ENCODE measurements around the gene EOLA1. TPM values are rescaled to one million over a fixed set of nuclear protein-coding genes. Genes with fewer than 3 reads are reported as not detected.
"Not testable (repeated sequence)": the region's sequence is repeated elsewhere in the genome, so short reads cannot be mapped to it uniquely, and the experiment has no call there.

Gene EOLA1
- total RNA-seq, 1 experiment from 2014 or later, result 24.7 TPM

DNA sequence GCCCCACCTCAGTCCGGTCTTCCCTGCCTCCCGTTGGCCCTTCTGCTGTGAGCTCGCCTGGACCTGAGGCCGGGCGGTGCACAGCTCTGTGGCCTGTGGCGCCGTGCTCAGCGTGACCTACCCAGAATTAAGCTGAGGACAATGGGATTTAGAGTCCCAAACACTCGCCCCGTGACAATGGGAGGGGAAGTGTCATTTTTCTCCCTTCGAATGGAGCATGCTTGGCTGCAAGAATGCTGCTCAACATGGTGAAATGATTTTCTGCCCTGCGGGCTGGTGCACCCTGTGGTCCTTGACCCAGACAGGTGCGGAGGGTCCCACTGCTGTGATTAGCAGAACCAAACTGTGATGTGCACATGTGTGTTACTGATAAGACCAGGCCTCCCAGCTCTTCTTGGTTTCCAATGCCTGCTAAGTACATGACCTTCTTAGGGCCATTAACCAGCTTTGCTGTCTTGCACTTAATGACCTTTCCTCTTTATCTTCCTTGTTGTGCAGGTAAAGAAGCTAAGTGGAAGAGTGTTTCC is 772 bp downstream of the EOLA1 start:
- no peak for DNase-seq (ENCODE audit: low spot score)

DNA sequence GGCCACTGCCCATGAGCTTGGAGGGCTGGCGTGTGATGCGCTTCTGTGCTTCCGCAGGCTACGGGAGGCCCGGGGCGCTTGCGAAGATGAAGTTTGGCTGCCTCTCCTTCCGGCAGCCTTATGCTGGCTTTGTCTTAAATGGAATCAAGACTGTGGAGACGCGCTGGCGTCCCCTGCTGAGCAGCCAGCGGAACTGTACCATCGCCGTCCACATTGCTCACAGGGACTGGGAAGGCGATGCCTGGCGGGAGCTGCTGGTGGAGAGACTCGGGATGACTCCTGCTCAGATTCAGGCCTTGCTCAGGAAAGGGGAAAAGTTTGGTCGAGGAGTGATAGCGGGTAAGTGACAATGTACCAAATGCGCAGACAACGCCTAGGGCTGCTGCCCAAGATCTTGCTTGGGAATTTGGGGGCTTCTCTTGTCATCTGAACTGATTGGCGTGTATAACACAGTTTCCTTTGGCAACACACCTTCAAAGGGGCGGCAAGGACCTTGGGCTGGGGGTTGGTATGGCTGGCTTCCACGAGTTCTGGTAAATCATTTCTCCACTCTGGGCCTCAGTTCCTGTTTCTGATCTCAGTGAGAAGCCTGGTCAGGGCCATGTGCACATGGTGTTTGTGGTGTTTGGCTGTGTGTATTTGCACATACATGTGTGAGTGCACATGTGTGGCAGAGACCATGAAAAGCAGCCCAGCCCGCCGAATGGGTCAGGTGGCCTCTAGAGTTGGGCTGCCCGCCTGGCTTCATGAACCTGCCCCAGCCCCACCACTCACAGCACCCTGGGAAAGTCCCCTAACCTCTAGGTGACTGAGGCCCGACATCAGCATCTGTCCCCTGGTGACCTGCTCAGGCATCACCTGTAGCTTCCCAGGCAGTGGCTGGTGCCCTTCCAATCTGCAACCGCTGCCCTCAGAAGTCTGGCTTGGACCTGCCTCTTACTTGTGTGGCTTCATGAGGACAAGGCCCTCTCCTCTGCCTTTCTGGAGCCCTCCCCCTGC is 5.0 kb downstream of the EOLA1 start:
- DNase-seq (ENCODE audit: low spot score), result peak; percentile 46

DNA sequence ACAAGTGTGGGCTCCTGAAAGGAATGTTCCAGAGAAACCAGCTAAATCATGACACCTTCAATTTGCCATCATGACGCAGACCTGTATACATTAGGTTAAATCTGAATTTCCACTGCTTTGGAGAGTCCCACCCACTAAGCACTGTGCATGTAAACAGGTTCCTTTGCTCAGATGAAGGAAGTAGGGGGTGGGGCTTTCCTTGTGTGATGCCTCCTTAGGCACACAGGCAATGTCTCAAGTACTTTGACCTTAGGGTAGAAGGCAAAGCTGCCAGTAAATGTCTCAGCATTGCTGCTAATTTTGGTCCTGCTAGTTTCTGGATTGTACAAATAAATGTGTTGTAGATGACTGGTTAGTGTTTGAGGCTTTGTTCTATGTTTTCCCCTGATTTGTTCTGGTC is 6.2 kb downstream of the EOLA1 start:
- DNase-seq (ENCODE audit: low spot score), result not testable (repeated sequence)

GRCh38 chrX:149547782-149548181 is 7.0 kb downstream of the EOLA1 start:
- not testable (repeated sequence) for DNase-seq (ENCODE audit: low spot score)

DNA sequence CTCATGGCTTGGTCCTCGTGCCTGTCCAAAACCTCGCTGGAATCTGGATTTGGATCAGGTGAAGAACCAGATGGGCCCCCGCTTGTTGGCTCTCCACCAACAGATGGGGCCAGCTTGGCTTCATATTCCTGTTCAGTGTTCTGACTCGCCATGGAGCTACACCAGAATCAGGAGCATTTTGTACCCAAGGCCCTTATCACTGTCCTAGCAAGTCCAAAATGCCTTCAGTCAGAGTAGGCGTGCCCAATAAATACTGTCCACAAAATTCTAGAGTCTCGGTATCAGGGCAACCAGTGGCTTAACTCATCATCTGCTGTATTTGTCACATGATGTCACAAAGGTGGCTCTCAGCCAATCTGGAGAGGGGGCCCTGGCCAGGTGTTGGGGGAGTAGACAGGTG is 8.9 kb downstream of the EOLA1 start, which contains the start of gene HSFX3:
HSFX3 (minus strand) TSS at position 224 of the 400 bp plus-strand sequence; CDS start at position 152, 72 bp downstream.
- not testable (repeated sequence) for DNase-seq (ENCODE audit: low spot score)

GRCh38 chrX:149550454-149550853 is 9.6 kb downstream of the EOLA1 start:
- not testable (repeated sequence) for DNase-seq (ENCODE audit: low spot score)

- DNase-seq (ENCODE audit: low spot score), result not testable (repeated sequence)
These were observed 10.6 kb downstream of the EOLA1 start for GRCh38 chrX:149551245-149551938.

DNA sequence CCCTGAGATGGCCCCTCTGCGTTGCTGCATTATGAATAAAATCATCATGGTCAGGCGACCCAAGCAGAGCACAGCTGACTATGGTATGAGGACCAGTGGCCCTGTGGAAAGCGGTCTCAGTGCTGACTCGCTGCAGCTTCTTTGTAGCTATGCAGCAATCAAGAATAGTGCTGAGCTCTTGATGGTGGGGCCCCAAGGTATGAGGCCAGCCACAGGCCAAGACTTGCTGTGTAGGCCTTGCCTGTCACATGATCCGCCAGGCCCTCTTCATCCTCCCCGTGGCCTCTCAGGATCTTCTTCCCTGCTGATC is 11.1 kb downstream of the EOLA1 start:
- not testable (repeated sequence) for DNase-seq (ENCODE audit: low spot score)

GRCh38 chrX:149555251-149555650 is 14.4 kb downstream of the EOLA1 start:
- DNase-seq (ENCODE audit: low spot score), result not testable (repeated sequence)

- DNase-seq (ENCODE audit: low spot score), result no peak
These were observed 22.5 kb downstream of the EOLA1 start for GRCh38 chrX:149563359-149563758.

DNA sequence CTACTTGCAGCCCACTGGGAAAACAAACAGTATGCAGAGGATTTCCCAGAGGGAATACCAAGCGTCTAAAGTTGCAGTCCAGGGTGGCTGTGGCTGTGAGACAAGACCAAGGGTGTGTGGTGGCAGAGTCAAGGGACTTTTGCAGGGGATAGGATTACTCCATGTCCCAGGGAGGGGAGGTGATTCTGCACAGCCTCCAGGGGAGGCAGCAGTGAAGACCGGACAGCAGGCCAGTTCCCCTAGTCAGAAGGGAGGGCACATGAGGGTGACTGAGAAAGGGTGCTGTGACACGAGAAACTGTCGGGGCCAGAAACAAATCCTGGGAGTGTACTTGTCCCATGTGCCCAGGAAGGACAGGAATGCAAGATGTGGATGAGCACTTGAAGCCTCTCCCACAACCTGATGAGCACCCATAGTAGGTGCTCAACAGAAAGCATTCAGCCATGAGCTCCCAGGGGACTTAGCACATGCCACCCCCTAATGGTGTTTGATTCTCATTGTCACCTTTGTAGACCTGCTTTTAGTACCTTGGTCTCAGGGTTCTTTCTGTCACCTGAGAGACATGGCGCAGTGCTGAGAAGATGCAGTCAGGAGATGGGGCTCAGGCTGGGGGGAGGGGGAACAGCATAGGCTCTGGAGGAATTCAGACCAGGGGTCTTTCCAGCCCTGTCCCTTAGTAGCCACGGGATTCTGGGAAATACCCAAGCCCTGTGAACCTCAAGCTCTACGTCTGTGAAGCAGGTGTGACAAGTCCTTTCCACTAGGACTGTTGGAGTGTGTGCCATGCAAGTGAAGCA is 27.0 kb downstream of the EOLA1 start:
- no peak for DNase-seq (ENCODE audit: low spot score)

GRCh38 chrX:149568701-149569296 is 28.0 kb downstream of the EOLA1 start:
- no peak for DNase-seq (ENCODE audit: low spot score)

DNA sequence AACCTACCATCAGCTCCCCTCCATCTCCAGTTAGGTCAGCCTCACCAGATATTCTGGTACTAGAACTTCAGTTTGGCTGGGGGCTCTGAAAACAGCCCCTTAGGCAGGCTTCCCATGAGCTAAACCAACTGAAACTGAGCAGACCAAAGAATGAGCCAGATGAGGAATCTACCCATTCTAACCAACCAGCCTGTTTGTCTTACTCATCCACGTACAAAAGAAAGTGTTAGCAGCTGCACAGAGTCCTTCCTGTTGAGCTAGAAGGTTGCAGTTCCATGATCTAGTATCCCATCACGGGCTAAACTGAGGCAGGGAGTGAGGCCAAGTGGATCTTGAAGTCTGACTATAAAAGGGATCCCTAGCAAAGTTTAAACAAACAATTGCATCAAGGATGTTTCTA is 29.0 kb downstream of the EOLA1 start:
- no peak for DNase-seq (ENCODE audit: low spot score)

GRCh38 chrX:149570668-149571067 is 29.9 kb downstream of the EOLA1 start:
- DNase-seq (ENCODE audit: low spot score), result no peak

DNA sequence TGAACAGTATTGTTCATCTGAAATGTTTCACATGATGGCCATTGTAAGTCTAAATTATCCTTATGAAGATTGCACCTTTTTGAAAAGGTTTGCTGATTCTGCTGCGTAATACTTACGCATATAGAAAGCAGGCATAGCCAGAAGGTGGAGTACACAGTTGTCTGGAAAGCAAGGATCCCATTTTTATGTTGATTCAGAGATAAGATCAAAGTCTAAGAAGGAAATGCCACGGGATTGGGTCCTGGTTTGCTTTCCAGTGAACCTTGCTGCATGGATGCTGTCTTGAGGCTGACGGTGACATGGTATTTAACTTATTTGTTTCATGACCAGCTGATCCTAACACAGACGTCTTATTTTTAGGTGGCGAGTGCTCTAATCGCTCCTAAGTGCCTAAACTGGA is 31.0 kb downstream of the EOLA1 start:
- DNase-seq (ENCODE audit: low spot score), result no peak

DNA sequence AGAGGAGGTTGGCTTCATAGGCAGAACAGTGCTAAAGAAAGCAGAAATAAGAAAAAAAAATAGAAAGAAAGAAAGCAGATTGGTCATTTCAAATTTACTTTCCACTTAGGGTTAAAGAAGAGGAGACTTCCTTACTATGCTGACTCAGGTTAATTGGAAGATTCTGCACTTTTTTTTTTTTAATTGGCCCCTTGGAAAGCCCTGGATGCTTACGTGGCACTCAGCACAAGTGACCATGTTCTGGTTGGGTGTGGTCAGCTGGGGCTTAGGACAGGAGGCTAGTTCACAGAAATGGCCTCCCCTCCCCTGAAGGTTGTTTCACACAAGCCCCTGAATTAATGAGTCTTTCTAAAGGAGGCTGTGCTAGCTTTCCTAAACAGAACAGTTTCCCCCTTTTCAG is 31.9 kb downstream of the EOLA1 start:
- no peak for DNase-seq (ENCODE audit: low spot score)

DNA sequence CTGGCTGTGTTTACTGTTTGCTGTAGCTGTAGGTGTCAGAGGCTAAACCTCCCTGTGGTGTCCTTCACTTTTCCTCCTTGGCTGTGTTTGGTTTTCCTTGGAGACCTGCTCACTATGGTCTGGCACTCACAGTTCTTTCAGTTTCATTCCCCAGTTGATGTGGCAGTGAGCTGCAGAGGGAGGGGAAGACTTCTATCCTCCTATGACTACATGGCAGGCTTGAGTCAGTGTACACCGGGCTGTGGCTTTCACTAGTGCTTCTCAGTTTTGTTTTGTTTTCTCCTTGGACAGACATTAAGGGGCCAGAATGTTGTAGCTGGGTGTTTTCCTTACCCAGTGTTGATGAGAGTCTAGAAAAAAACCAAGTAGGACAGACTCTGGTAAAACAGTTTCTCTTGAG is 32.6 kb downstream of the EOLA1 start:
- not testable (repeated sequence) for DNase-seq (ENCODE audit: low spot score)

- not testable (repeated sequence) for DNase-seq (ENCODE audit: low spot score)
These were observed 44.8 kb downstream of the EOLA1 start for GRCh38 chrX:149585631-149586030.

- not testable (repeated sequence) for DNase-seq (ENCODE audit: low spot score)
These were observed 46.5 kb downstream of the EOLA1 start, which contains the start of gene MAGEA9B for GRCh38 chrX:149587359-149587758. TSS of gene MAGEA9B (minus strand) at chrX:149587459. CDS start at chrX:149583179, 4,280 bp downstream.

DNA sequence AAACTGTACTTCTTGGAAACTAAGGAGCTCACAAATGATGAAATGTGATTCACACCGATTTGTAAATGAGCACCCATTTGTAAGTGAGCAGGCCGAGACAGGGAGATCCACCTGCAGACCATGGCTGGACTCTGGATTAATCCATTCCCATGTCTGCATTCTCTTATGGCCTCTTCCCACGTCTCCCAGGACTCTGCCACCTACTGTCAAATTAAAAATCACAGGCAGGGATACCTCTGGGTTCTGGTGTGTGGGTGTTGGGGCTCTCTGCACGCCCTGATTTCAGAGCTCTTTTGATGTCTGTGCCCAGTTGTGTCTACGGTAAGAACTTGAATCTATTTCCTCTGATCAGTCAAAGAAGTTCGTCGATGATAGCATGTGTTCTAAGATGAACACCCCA is 50.2 kb downstream of the EOLA1 start:
- DNase-seq (ENCODE audit: low spot score), result not testable (repeated sequence)

GRCh38 chrX:149595214-149595613 is 54.4 kb downstream of the EOLA1 start, which contains the start of gene HSFX2:
TSS of gene HSFX2 (minus strand) at chrX:149595314. CDS start at chrX:149594700, 614 bp downstream.
- DNase-seq (ENCODE audit: low spot score), result not testable (repeated sequence)

Measured in HT-29 (cell line).